ENCODE data around the gene SHISAL2A.

SHISAL2A gene

DNA sequence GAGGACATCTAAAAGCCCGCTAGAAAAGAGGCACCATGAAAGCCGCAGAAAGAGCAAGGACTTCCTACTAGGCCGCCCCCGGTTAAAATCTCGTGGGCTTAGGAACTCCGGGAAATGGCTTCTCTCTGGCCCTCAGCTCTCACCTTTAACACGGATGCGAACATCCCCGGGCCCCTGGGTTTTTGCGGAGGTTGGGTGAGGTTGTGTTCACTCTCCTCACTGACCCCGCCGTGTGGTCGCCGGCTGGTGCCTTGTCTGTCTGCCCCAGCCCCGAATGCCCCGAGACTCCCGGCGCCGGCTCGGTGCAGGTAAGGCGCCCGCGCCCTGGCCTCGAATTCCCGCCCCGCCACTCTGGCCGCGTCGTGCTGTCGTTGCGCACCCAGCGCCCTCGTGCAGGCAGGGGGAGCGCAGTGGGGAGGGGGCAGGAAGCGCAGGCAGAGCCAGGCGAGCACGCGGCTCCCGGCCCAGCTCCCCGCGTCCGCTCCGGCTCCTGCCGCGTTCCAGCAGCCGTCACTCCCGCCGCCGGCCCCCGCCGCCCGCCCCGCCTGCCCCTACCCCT, at the start of gene SHISAL2A:
SHISAL2A (plus strand) TSS at position 437 of the 559 bp plus-strand sequence. CDS start 326 bp downstream, outside the sequence.
- DNase-seq: peak; percentile 39

DNA sequence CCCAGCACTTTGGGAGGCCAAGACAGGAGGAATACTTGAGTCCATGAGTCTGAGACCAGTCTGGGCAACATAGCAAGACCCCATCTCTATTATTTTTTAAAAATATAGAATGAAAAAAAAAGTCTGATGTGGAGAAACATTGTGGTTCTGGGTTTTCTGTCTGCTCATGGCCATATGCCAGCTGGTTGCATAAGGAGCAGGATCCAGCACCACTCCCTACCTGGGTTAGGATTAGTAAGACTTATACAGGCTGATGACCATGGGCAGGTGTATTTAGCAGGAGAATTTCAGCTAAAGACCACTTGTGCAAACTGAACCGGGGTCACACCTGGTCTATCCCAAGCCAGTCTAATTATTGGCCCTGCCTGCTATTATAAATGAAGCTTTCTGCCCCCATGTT, 47.5 kb upstream of the SHISAL2A start:
- DNase-seq: no peak

DNA sequence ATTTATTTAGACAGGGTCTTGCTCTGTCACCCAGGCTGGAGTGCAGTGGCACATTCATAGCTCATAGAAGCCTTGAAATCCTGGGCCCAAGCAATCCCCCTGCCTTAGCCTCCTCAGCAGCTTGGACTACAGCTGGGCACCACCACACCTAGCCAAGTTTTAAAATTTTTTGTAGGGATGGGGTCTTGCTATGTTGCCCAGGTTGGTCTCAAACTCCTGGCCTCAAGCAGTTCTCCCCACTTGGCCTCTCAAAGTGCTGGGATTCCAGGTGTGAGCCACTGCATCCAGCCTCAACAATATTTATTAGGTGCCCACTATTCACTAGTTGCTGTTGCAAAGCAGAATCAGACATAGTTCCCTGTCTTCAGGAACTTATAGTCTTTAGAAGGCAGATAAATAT, 44.9 kb upstream of the SHISAL2A start:
- no peak for DNase-seq

DNA sequence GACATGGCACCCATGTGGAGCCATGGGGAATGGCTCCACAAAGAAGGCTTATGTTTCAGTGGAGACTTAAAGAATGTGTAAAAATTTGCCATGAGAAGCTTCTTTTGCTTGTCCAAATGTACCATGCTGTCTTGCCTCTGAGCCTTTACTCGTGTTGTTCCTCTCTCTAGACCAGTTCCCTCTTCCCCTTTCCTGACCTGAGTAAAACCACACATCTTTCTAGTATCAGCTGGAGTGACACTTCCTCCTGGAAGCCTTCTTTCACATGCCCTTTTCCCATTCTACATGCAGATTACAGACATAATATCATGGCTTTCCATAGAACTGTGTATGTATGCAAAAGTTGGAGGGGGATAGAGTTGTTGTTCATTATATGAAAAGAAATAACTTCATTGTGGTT, 44.4 kb upstream of the SHISAL2A start:
- no peak for DNase-seq

DNA sequence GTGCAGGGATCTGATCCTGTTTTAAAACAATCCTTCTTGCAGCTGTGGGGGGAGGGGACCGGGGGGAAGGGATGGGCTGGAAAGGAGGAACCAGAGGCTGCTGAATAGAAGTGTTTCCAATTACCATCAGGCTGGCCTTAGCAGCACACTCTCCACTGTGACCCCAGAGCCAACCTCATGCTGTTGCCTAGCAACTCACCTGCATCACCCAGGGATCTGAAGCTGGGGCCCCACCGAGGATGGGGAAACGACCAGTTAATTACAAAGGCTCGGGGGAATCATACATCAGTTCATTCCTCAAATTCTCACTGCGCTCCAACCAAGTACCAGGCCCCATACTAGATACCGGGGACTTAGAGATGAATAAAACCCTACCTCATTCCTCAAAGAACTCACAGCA, 42.7 kb upstream of the SHISAL2A start:
- no peak for DNase-seq

DNA sequence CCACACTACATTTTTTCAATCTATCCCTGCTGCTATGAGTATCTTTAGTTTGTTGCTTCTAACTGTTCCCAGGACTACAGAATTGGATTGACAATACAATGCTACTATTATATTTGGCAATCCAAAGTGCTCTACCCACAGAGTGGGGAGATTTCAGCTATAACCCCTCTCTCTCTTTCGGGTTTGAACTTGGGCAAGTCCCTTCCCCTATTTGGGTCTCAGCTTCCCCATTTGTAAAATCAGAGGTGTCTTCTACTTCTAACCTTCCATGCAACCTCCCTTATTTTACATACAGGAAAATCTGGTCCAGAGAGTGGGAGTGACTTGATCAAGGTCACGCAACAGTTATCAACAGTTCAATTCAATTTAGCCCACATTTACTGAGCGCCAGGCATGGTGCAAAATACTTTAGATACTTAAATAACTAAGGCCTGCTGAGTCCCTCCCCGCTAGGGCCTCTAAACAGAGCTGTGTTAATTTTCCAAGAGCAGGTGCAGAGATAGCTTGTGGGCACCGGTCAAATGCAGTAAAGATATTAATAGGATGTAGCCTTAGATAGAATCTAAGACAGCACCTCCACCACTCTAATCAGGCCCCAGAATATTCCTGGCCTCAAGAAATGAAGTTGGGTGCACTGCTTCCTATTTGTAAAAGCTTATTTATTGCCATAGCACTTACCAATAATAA, 40.2 kb upstream of the SHISAL2A start:
- DNase-seq: no peak

DNA sequence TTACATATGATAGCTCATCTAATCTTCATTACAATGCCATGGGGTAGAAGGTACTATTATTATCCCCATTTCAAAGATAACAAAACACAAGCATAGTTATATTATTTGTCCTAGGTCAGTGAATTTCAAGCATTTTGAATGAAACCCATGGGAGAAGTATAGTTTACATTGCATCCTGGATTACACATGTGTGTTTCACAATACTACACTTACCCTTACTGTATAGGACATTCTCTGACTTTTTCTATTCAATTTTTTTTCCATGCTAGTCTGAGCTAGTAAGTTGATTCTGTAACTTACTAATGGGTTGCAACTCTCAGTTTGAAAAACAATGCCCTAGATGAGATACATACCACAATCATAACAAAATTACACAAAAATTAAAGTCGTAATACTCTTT, 39.5 kb upstream of the SHISAL2A start:
- no peak for DNase-seq

DNA sequence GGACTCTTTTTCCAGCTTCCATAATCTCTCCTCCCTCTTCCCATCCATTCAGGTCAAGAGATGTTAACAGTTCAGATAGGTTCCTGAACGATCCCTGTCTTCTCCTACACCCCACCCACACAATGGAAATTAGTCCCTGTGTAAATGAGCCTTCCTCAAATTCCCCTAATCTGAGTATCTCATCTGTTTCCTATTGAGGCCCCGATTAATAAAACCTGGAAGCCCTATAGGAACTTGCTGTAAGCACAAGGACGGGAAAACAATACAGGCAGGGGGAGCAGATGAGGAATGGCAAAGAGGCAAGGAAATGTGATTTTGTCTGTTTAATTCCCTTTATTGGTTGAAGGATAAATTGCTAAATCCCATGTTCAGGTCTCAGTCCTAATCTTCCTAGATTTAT, 37.9 kb upstream of the SHISAL2A start:
- DNase-seq: no peak

DNA sequence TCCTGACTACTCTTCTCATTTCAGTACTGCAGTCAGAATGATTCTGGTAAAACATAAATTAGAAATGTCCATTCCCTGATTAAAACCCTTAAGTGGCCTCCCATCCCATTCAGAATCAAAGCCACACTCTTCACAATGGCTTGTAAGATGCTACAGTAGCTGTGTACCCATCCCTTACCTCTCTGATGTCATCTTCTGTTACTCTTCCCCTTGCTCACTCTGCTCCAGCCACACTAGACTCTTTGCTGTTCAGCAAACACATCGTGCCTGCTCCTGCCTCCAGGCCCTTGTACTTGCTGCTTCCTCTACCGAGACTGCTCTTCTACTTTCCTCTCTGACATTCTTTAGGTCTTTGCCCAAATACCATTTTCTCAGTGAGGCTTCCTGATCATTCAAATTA, 35.1 kb upstream of the SHISAL2A start:
- DNase-seq: no peak

DNA sequence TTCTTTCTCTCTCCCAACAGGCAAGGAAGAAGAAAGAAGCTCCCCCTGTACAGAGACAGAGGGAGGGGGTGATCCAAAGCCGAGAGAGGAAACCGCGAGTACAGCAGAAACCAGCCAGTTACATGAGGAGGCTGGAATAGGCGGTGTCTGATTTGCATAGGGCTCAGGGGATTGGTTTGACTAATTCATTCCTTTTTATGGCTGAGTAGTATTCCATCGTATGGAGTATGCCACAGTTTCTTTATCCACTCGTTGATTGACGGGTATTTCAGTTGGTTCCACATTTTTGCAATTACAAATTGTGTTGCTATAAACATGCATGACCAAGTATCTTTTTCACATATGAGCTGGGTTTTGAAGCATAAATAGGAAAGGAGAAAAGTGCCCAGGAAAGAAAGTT, 34.2 kb upstream of the SHISAL2A start:
- DNase-seq: no peak

DNA sequence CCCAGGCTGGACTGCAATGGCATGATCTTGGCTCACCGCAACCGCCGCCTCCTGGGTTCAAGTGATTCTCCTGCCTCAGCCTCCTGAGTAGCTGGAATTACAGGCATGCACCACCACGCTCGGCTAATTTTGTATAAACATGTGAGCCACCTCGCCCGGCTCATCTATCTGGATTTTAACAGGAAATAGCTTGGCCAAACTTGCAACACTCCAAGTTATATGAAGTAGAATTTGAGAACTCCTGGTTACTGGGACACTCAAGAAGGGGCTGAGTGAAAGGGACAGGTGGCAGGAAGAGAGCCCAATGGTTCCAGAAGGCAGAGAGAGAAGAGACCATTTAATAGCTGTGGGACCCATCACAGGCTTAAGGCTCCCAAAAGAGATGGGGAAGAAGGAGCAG, 33.7 kb upstream of the SHISAL2A start:
- no peak for DNase-seq

DNA sequence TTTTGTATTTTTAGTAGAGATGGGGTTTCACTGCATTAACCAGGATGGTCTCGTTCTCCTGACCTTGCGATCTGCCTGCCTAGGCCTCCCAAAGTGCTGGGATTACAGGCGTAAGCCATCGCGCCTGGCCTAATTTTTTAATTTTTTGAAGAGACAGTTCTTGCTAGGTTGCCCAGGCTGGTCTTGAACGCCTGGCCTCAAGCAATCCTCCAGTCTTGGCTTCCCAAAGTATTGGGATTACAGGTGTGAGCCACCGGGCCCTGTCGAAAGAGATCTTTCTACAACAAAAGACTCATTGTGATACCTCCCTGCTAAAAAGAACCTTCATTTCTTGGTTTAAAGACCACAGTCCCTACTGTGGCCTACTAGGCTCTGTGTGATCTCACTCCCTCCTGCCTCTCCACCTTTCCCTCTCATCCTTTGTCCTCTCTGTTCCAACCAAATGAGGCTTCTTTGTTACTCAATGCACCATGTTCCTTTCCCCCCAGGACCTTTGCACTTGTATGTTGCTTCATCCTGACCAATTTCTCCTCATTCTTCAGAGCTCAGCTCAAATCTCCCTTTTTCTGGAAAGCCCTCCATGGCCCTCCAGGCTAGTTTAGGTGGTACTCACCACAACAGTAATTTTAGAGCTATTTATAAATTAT, 32.3 kb upstream of the SHISAL2A start:
- no peak for DNase-seq

DNA sequence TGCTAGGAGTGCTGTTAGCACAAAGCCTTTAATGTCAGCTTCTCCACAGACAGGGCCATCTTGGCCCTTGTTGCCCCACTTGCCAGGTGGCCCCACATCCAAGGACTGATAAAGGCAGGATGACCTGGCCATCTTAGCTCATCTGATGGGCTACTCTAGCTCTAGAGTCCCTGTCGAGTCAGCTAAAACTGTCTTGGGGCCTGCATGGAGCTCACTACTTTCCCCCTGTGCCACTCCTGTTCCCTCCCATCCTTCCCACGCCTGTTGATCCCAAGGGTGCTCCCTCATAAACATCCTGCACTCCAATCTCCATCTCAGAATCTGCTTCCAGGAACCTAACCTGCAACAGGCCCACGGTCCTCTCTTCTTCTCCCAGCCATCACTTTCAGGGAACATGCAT, 31.4 kb upstream of the SHISAL2A start:
- DNase-seq: no peak

DNA sequence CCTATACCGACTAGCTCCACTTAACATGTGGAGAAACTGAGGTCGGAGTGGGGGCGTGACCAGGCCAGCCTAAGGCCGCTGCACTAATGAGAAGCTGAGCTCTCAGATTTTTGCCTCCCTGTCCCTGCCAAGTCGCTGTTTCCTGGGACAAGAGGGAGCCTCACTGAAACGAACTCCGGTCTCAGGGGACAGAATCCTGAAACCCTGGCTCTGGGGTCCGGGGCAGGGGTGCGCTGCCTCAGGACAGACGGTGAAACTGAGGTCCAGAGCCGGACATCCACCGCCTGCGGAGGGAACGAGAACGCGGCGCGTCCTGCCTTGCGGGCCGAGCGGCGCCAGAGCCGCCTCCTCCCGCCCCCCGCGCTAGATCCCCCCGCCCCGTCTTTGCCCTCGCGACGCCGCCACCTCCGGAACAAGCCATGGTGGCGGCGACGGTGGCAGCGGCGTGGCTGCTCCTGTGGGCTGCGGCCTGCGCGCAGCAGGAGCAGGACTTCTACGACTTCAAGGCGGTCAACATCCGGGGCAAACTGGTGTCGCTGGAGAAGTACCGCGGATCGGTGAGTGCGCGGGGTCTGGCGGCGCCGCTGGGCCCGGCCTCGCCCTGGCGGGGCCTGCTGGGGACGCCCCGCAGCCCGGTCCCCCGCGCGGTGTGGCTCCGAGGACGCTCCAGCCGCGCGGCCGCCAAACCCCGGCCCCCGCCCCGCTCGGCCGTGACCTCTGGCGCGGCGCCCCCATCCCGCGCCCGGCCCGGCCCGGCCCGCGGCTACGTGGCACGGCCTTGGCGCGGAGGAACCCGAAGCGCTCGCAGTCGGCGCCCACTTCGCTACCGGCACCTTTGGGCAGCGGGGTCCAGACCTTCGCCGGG, 30.7 kb upstream of the SHISAL2A start, which contains the start of gene GPX7:
GPX7 (plus strand) TSS at position 381 of the 865 bp plus-strand sequence; CDS start at position 420, 39 bp downstream.
- peak; percentile 42 for DNase-seq

DNA sequence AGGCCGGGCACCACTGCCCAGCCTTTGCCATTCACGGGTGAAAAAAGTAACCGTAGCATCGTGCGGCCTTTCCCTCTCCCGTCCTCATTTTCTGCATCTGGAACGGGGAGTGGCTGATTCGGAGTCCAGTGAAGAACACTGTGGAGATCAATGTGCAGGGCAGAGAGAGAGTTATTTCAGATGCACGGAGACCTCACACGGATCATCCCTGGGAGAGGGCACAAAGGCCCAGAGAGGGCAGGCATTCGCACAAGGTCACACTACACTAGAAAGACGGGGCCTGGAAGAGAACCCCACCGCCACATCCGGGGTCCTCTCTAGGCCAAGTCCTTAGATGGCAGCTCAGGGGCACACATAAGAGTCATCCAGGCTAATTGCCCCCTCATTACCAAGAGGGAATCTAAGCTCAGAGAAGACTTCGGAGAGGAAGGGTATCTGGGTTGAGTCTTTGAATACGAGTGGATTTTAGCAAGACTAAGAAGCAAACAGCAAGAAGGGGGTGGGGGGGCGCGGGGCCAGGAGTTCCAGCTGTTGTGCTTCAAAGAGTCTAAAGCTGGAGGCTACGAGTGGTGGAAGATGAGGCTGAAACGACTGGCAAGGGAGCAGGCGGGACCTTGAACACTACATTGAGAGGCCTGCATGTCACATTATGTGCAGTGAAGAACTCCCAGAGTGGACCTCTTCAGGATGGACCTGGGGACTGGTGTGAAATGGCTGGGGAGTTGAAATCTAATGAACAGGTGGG, 29.9 kb upstream of the SHISAL2A start:
- DNase-seq: no peak

DNA sequence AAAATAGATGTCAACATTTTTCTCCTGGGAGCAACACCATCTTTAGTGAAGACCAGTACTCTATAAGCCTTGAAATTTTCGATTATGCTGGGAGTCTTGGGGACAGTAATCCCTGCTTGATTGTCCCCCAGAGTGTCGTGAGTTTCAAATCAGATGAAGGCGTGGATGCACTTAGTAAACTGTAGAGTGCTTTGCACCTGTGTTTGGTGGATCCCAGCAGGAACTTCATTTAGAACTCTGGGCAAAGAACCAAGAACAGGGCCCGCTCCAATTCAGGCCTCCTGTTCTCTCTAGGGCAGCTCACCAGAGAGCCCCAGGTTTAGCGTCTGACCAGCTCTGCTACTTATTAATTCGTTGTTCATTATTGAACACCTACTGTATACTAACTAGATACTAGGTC, 29.3 kb upstream of the SHISAL2A start:
- DNase-seq: no peak

DNA sequence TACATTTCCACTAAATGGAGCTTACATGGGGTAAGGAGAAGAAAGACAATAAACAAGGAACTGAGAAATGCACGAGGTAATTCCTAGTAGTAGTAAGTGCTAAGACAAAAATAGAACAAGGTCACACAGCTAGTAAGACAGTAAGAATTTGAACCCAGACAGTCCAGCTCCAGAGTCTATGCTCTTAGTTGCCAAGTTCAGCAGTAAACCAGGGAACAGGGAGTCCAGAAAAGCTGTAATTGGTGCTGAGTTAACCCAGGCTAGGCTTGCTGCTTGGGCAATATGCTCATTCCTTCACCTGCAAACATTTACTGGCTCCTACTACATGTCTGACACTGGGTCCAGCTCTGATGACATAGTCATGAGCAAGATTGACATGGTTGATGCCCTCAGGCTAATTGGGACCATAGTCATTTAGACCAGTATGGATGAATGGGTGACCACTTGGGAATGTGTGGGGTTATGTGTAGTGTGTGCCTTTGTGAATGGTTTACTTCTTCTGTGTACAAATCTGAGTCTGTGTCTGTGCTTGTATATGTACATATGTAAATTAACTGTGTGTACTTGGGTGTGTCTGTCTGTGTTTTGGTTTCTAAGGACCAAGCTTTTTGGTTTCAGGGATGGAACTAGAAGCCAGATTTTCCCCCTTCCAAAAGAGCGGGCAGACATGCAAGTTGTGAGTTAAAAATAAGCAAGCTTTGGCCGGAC, 28.8 kb upstream of the SHISAL2A start:
- DNase-seq: no peak

DNA sequence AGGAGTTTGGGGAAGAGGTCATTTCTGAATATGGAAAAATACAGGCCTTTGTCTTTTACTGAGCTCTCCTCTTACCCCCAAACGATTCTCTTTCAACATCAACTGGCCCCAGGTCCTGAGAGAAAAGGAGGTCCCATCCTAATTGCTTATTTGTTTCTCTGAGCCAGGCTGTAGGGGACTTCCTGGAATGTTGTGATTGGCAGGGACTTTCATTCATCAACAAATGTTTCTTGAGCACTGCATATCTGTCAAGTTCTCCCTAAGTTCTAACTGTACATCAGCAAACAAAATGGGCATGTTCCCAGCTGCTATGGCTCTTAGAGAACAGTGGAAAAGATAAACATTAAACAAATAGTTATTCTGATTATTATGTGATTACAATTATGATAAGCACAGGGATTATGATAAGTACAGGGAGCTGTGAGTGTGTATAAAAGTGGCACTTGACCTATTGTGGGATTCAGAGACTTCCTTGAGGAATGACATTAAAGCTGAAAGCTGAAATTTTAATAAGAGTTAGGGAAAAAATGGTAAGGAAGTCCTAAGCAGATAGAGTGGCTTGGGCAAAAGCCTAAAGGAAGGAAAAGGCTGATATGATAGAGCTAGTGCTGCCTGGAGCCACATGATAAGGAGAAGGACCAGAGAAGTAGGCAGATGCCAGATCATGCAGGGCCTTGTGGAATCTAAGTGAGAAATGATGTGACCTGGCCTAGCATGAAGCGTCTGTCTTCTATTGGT, 19.2 kb upstream of the SHISAL2A start:
- no peak for DNase-seq

DNA sequence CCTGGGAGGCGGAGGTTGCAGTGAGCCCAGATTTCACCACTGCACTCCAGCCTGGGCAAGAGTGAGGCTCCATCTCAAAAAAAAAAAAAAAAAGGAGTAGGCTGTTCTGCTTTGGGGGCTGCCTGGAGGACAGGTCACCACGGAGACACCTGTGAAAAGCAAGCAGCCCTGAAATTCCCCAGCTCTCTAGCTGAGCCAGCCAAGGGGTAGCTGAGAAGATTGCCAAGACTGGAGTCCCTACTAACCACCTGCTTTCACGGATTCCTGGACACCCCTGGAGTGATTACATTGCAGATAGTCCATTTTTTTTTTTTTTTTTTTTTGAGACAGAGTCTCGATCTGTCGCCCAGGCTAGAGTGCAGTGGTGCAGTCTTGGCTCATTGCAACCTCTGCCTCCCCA, 18.3 kb upstream of the SHISAL2A start:
- DNase-seq: no peak

DNA sequence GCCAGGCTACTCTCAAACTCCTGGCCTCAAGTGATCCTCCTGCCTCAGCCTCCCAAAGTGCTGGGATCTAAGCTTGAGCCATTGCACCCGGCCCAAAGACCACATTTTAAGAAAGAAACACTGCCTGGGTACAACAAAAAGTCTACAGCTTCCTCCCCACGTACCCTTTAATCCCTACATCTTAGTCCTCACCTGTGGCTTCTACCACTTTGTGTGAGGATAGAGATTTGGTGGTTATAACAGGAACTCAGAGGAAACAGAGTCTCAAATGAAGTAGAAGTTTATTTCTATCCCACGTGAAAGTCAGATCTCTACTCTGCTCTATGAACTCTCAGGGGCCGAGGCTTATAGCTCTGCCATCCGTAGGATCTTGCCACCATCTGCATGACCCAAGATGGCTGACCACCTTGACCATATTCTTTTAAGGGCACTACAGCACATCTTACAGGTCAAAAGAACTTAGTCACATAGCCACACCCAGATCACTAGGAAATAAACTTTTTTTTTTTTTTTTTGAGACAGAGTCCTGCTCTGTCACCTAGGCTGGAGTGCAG, 17.4 kb upstream of the SHISAL2A start:
- no peak for DNase-seq

DNA sequence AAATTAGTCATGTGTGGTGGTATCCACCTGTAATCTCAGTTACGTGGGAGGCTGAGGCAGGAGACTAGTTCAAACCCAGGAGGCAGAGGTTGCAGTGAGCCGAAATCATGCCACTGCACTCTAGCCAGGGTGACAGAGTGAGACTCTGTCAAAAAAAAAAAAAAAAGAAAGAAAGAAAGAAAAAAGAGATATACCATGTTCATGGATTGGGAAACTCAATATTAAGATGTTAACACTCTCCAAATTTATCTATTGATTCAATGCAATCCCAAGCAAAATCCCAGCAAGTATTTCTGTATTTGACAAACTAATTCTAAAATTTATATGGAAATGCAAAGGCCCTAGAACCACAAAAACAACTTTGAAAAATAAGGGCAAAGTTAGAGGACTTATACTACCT, 11.0 kb upstream of the SHISAL2A start:
- no peak for DNase-seq
